Activated naive CD8-positive, alpha-beta T cell treated with anti-CD3 and anti-CD28 coated beads, Interleukin-2, amount 50 U/mL, for 24 hours (primary cell): ENCODE data around the gene ADAMTS12.
"Not testable (repeated sequence)": the region's sequence is repeated elsewhere in the genome, so short reads cannot be mapped to it uniquely, and the experiment has no call there.

Experiments
- ATAC-seq: fragments of 150-1000 bp; cut with Tn5 transposase; one replicate; pipeline ENCODE4 v1.10.0; 2021
- DNase-seq: peaks from one replicate; pipeline ENCODE4 v3.0.0; 2021
- H3K27ac Mint-ChIP-seq: one replicate; pipeline ENCODE4 v1.8.0; 2021; ENCODE audit warnings: mild to moderate bottlenecking, mixed read lengths
- H3K27me3 Mint-ChIP-seq: one replicate; pipeline ENCODE4 v1.8.0; 2021; ENCODE audit warnings: mixed read lengths
- H3K36me3 Mint-ChIP-seq: one replicate; pipeline ENCODE4 v1.8.0; 2021; ENCODE audit warnings: low read depth, mixed read lengths
- H3K4me1 Mint-ChIP-seq: one replicate; pipeline ENCODE4 v1.8.0; 2021; ENCODE audit warnings: mixed read lengths
- H3K4me3 Mint-ChIP-seq: one replicate; pipeline ENCODE4 v1.8.0; 2021; ENCODE audit warnings: mild to moderate bottlenecking, moderate library complexity, mixed read lengths
- H3K9me3 Mint-ChIP-seq: one replicate; pipeline ENCODE4 v1.8.0; 2021; ENCODE audit warnings: mixed read lengths

The ADAMTS12 gene

DNA sequence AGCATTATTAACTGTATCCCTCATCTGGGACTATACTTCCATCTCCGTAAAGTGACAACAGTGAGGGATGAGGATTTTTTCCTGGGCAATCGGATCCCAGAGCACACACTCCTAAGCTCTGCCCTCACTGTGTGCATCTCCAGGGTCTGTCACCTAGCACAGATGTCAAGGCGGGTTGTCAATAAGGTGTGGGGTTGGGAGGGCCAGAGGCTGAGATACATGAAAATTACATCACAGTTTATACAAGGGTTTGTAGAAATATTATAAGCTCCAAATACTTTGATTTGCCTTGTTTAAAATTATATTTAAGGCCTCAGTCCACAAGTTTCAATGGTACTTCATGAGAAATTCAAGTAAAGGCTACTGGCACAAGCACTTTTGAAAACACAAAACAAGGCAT is 4.5 kb downstream of the ADAMTS12 start:
- Mint-ChIP-seq H3K27ac (no peak overlapping the region), H3K9me3 (no peaks in the 10 kb centered on the region), H3K4me1 (no peaks in the 10 kb centered on the region), H3K36me3 (no peaks in the 10 kb centered on the region), H3K4me3 (no peak overlapping the region), H3K27me3 (peaks cover 25% of the 10 kb centered on the region)
- DNase-seq (no peak), ATAC-seq (no peak)

- Mint-ChIP-seq H3K9me3 (no peaks in the 10 kb centered on the region), H3K4me3 (no peak overlapping the region), H3K27ac (no peak overlapping the region), H3K36me3 (no peaks in the 10 kb centered on the region), H3K27me3 (peaks cover 21% of the 10 kb centered on the region), H3K4me1 (no peaks in the 10 kb centered on the region)
- DNase-seq, result no peak
- no peak for ATAC-seq
These were observed 5.5 kb downstream of the ADAMTS12 start for GRCh38 chr5:33886283-33886682.

GRCh38 chr5:33885679-33886078 is 6.1 kb downstream of the ADAMTS12 start:
- H3K27ac Mint-ChIP-seq, result no peak overlapping the region
- peaks cover 16% of the 10 kb centered on the region for H3K27me3 Mint-ChIP-seq
- H3K4me1 Mint-ChIP-seq, result no peaks in the 10 kb centered on the region
- no peaks in the 10 kb centered on the region for H3K9me3 Mint-ChIP-seq
- H3K4me3 Mint-ChIP-seq, result no peak overlapping the region
- no peaks in the 10 kb centered on the region for H3K36me3 Mint-ChIP-seq
- DNase-seq, result no peak
- ATAC-seq, result no peak

GRCh38 chr5:33883482-33883881 is 8.3 kb downstream of the ADAMTS12 start:
- Mint-ChIP-seq H3K9me3 (no peaks in the 10 kb centered on the region), H3K27me3 (peaks cover 8% of the 10 kb centered on the region), H3K27ac (no peak overlapping the region), H3K36me3 (no peaks in the 10 kb centered on the region), H3K4me1 (no peaks in the 10 kb centered on the region), H3K4me3 (no peak overlapping the region)
- no peak for ATAC-seq
- DNase-seq, result no peak

- H3K4me1 Mint-ChIP-seq, result no peaks in the 10 kb centered on the region
- H3K4me3 Mint-ChIP-seq, result no peak overlapping the region
- ATAC-seq (no peak), DNase-seq (no peak)
- no peaks in the 10 kb centered on the region for H3K27me3 Mint-ChIP-seq
- no peaks in the 10 kb centered on the region for H3K36me3 Mint-ChIP-seq
- no peak overlapping the region for H3K27ac Mint-ChIP-seq
- H3K9me3 Mint-ChIP-seq, result peaks cover 7% of the 10 kb centered on the region
These were observed 11.5 kb downstream of the ADAMTS12 start for GRCh38 chr5:33880319-33880718.

- no peak overlapping the region for H3K27ac Mint-ChIP-seq
- no peak overlapping the region for H3K4me3 Mint-ChIP-seq
- ATAC-seq (no peak), DNase-seq (no peak)
- H3K27me3 Mint-ChIP-seq, result no peaks in the 10 kb centered on the region
- H3K9me3 Mint-ChIP-seq, result peaks cover 7% of the 10 kb centered on the region
- no peaks in the 10 kb centered on the region for H3K36me3 Mint-ChIP-seq
- no peaks in the 10 kb centered on the region for H3K4me1 Mint-ChIP-seq
These were observed 14.3 kb downstream of the ADAMTS12 start for GRCh38 chr5:33877449-33877848.

GRCh38 chr5:33867241-33867640 is 24.5 kb downstream of the ADAMTS12 start:
- H3K9me3 Mint-ChIP-seq, result peaks cover 25% of the 10 kb centered on the region

DNA sequence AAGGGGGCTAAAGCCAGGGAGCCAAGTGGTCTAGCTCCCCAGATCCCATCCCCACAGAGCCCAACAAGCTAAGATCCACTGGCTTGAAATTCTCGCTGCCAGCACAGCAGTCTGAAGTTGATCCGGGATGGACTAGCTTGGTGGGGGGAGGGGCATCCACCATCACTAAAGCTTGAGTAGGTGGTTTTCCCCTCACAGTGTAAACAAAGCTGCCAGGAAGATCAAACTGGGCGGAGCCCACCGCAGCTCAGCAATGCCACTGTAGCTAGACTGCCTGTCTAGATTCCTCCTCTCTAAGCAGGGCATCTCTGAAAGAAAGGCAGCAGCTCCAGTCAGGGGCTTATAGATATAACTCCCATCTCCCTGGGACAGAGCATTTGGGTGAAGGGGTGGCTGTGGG is 32.6 kb downstream of the ADAMTS12 start:
- not testable (repeated sequence) for H3K4me3 Mint-ChIP-seq, H3K36me3 Mint-ChIP-seq, ATAC-seq, H3K27ac Mint-ChIP-seq, H3K4me1 Mint-ChIP-seq, H3K27me3 Mint-ChIP-seq, H3K9me3 Mint-ChIP-seq
- DNase-seq, result peak; percentile 10

More at GRCh38 chr5:33867241-33867640, 24.5 kb downstream of the ADAMTS12 start:
- DNase-seq, result no peak
- Mint-ChIP-seq H3K36me3 (no peaks in the 10 kb centered on the region), H3K4me1 (no peaks in the 10 kb centered on the region), H3K27me3 (no peaks in the 10 kb centered on the region), H3K27ac (no peak overlapping the region), H3K4me3 (no peak overlapping the region)
- ATAC-seq, result no peak

DNA sequence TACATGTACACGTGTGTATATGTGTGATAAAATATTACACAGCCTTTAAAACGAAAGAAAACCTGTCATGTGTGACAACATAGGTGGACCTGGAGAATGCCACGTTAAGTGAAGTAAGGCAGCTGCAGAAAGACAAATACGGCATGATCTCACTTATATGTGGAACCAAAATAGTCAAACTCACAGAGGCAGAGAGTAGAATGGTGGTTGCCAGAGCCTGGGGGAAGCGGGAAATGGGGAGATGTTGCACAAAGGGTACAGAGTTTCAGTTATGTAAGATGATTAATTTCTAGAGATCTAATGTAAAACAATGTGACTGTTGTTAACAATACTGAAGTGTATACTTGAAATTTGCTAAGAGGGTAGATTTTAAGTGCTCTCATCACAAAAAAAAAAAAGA is 34.8 kb downstream of the ADAMTS12 start:
- Mint-ChIP-seq H3K9me3 (no peaks in the 10 kb centered on the region), H3K36me3 (no peaks in the 10 kb centered on the region), H3K27ac (no peak overlapping the region), H3K4me3 (no peak overlapping the region), H3K27me3 (no peaks in the 10 kb centered on the region), H3K4me1 (peaks cover 8% of the 10 kb centered on the region)
- ATAC-seq, result no peak
- no peak for DNase-seq

GRCh38 chr5:33855396-33855795 is 36.4 kb downstream of the ADAMTS12 start:
- DNase-seq, result no peak
- Mint-ChIP-seq H3K27me3 (no peaks in the 10 kb centered on the region), H3K36me3 (no peaks in the 10 kb centered on the region), H3K9me3 (no peaks in the 10 kb centered on the region), H3K4me1 (peaks cover 9% of the 10 kb centered on the region), H3K27ac (no peak overlapping the region), H3K4me3 (no peak overlapping the region)
- ATAC-seq, result no peak

GRCh38 chr5:33854733-33855151 is 37.0 kb downstream of the ADAMTS12 start:
- Mint-ChIP-seq H3K4me1 (peaks cover 15% of the 10 kb centered on the region), H3K9me3 (no peaks in the 10 kb centered on the region), H3K27me3 (no peaks in the 10 kb centered on the region), H3K4me3 (no peak overlapping the region), H3K36me3 (no peaks in the 10 kb centered on the region), H3K27ac (no peak overlapping the region)
- ATAC-seq (no peak), DNase-seq (no peak)

GRCh38 chr5:33852837-33853236 is 39.0 kb downstream of the ADAMTS12 start:
- no peaks in the 10 kb centered on the region for H3K36me3 Mint-ChIP-seq
- no peak for DNase-seq
- no peak for ATAC-seq
- peaks cover 8% of the 10 kb centered on the region for H3K4me1 Mint-ChIP-seq
- H3K27ac Mint-ChIP-seq, result no peak overlapping the region
- no peak overlapping the region for H3K4me3 Mint-ChIP-seq
- H3K27me3 Mint-ChIP-seq, result no peaks in the 10 kb centered on the region
- no peaks in the 10 kb centered on the region for H3K9me3 Mint-ChIP-seq

- no peak overlapping the region for H3K4me3 Mint-ChIP-seq
- no peak overlapping the region for H3K27ac Mint-ChIP-seq
- ATAC-seq (no peak), DNase-seq (no peak)
- H3K27me3 Mint-ChIP-seq, result no peaks in the 10 kb centered on the region
- no peaks in the 10 kb centered on the region for H3K9me3 Mint-ChIP-seq
- peaks cover 8% of the 10 kb centered on the region for H3K4me1 Mint-ChIP-seq
- no peaks in the 10 kb centered on the region for H3K36me3 Mint-ChIP-seq
These were observed 39.5 kb downstream of the ADAMTS12 start for GRCh38 chr5:33852319-33852718.

DNA sequence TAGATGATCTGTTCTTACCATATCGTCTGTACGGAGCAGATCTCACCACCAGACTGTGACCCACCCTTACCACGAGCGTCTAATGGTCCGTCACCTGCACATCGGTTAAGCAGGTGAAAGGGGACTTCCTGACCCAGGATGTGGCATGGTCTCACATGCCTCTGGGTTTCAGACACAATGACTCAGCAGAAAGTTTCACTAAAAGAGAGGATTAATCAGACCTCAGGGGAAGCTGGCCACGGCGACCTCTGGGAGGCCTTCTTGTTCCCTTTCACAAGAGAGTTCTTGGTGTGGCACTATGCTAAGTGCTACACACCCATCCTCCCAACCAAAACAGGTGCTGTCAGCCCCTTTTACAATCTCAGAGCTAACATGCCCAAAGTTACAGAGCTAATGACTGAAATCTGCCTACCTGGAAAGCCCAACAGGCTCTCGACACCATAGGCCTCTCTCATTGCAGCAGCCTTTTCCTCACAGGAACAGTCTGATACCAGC is 41.6 kb downstream of the ADAMTS12 start:
- peak; percentile 87 for ATAC-seq
- Mint-ChIP-seq H3K4me1 (peaks cover 8% of the 10 kb centered on the region), H3K36me3 (no peaks in the 10 kb centered on the region), H3K27me3 (no peaks in the 10 kb centered on the region), H3K4me3 (no peak overlapping the region), H3K9me3 (no peaks in the 10 kb centered on the region), H3K27ac (peak overlapping the region; percentile 54)
- DNase-seq, result peak; percentile 22

- Mint-ChIP-seq H3K36me3 (no peaks in the 10 kb centered on the region), H3K4me1 (peaks cover 8% of the 10 kb centered on the region), H3K4me3 (no peak overlapping the region), H3K9me3 (no peaks in the 10 kb centered on the region), H3K27me3 (no peaks in the 10 kb centered on the region), H3K27ac (no peak overlapping the region)
- DNase-seq (no peak), ATAC-seq (no peak)
These were observed 43.2 kb downstream of the ADAMTS12 start for GRCh38 chr5:33848554-33848953.

- no peak for DNase-seq
- Mint-ChIP-seq H3K4me1 (peaks cover 10% of the 10 kb centered on the region), H3K36me3 (no peaks in the 10 kb centered on the region), H3K27ac (no peak overlapping the region), H3K9me3 (no peaks in the 10 kb centered on the region), H3K4me3 (no peak overlapping the region), H3K27me3 (no peaks in the 10 kb centered on the region)
- ATAC-seq, result no peak
These were observed 44.9 kb downstream of the ADAMTS12 start for GRCh38 chr5:33846851-33847250.
